H9 (cell line): ENCODE measurements around the gene CDH6. TPM values are rescaled to one million over a fixed set of nuclear protein-coding genes. Genes with fewer than 3 reads are reported as not detected.

Experiments used
- DNase-seq: peaks from one replicate; pipeline ENCODE4 v3.0.0-alpha.2; 2017
- H2AFZ ChIP-seq: one replicate; pipeline ENCODE4 v1.6.1; 2013; ENCODE audit warnings: mild to moderate bottlenecking, low read length, control low read depth, moderate library complexity
- H2AK5ac ChIP-seq: 2 replicates; pipeline ENCODE4 v1.6.1; 2013; ENCODE audit warnings: low read length, control low read depth, mixed read lengths; ENCODE audit not compliant: insufficient read length
- H2BK120ac ChIP-seq: one replicate; pipeline ENCODE4 v1.6.1; 2013; ENCODE audit warnings: low read depth, mild to moderate bottlenecking, low read length, control low read depth, inconsistent platforms; ENCODE audit not compliant: poor library complexity, severe bottlenecking
- H2BK12ac ChIP-seq: 2 replicates; pipeline ENCODE4 v1.6.1; 2013; ENCODE audit warnings: low read length, control low read depth, mixed read lengths, low read depth; ENCODE audit not compliant: insufficient read length
- H2BK15ac ChIP-seq: 2 replicates; pipeline ENCODE4 v1.6.1; 2013; ENCODE audit warnings: low read depth, low read length, control low read depth
- H2BK20ac ChIP-seq: one replicate; pipeline ENCODE4 v1.6.1; 2013; ENCODE audit warnings: low read depth, mild to moderate bottlenecking, low read length, control low read depth, inconsistent platforms; ENCODE audit not compliant: poor library complexity, severe bottlenecking
- H2BK5ac ChIP-seq: 2 replicates; pipeline ENCODE4 v1.6.1; 2013; ENCODE audit warnings: low read length, control low read depth, mixed read lengths; ENCODE audit not compliant: insufficient read length
- H3K14ac ChIP-seq: 2 replicates; pipeline ENCODE4 v1.6.1; 2013; ENCODE audit warnings: low read length, control low read depth; ENCODE audit not compliant: insufficient read depth
- H3K18ac ChIP-seq: 2 replicates; pipeline ENCODE4 v1.6.1; 2013; ENCODE audit warnings: low read depth, mild to moderate bottlenecking, mixed read lengths, low read length, control low read depth; ENCODE audit not compliant: insufficient read length
- H3K23ac ChIP-seq: 2 replicates; pipeline ENCODE4 v1.6.1; 2013; ENCODE audit warnings: low read length, control low read depth, mixed read lengths, low read depth; ENCODE audit not compliant: insufficient read length
- H3K23me2 ChIP-seq: 2 replicates; pipeline ENCODE4 v1.6.1; 2013; ENCODE audit warnings: low read depth, mild to moderate bottlenecking, mixed read lengths, low read length, control low read depth; ENCODE audit not compliant: insufficient read length, poor library complexity, severe bottlenecking
- H3K27ac ChIP-seq: 2 replicates; pipeline ENCODE4 v1.5.1; 2013; ENCODE audit warnings: low read length, control low read depth, mixed read lengths, low read depth; ENCODE audit not compliant: insufficient read length
- H3K27me3 ChIP-seq: 2 replicates; pipeline ENCODE4 v1.6.1; 2013; ENCODE audit warnings: low read length, control low read depth, inconsistent platforms; ENCODE audit not compliant: insufficient read depth
- H3K4ac ChIP-seq: 2 replicates; pipeline ENCODE4 v1.6.1; 2013; ENCODE audit warnings: low read depth, mild to moderate bottlenecking, control low read depth, inconsistent platforms, low read length, moderate library complexity
- H3K4me1 ChIP-seq: 2 replicates; pipeline ENCODE4 v1.6.1; 2013; ENCODE audit warnings: low read length, control low read depth, inconsistent platforms; ENCODE audit not compliant: insufficient read depth
- H3K4me2 ChIP-seq: 2 replicates; pipeline ENCODE4 v1.6.1; 2013; ENCODE audit warnings: low read length, control low read depth, mixed read lengths; ENCODE audit not compliant: insufficient read length, insufficient read depth
- H3K56ac ChIP-seq: 2 replicates; pipeline ENCODE4 v1.6.1; 2013; ENCODE audit warnings: low read depth, mild to moderate bottlenecking, mixed read lengths, low read length, control low read depth; ENCODE audit not compliant: insufficient read length
- H3K79me1 ChIP-seq: 2 replicates; pipeline ENCODE4 v1.6.1; 2013; ENCODE audit warnings: low read depth, mild to moderate bottlenecking, moderate library complexity, low read length, control low read depth, inconsistent platforms; ENCODE audit not compliant: insufficient read depth, poor library complexity, severe bottlenecking
- H3K79me2 ChIP-seq: 2 replicates; pipeline ENCODE4 v1.6.1; 2013; ENCODE audit warnings: low read length, control low read depth, inconsistent platforms; ENCODE audit not compliant: insufficient read depth
- H3K9ac ChIP-seq: 2 replicates; pipeline ENCODE4 v1.6.1; 2013; ENCODE audit warnings: low read length, control low read depth, mixed read lengths; ENCODE audit not compliant: insufficient read length; ENCODE audit errors: extremely low read depth
- H3K9me3 ChIP-seq: one replicate; pipeline ENCODE4 v1.6.1; 2013; ENCODE audit warnings: low read depth, low read length, inconsistent platforms; ENCODE audit not compliant: control insufficient read depth
- H3T11ph ChIP-seq: one replicate; pipeline ENCODE4 v1.6.1; 2013; ENCODE audit warnings: mild to moderate bottlenecking, low read length, control low read depth, inconsistent platforms
- H4K20me1 ChIP-seq: one replicate; pipeline ENCODE4 v1.6.1; 2013; ENCODE audit not compliant: control insufficient read depth, insufficient read length, insufficient read depth
- H4K5ac ChIP-seq: 2 replicates; pipeline ENCODE4 v1.6.1; 2013; ENCODE audit warnings: low read depth, mild to moderate bottlenecking, mixed read lengths, low read length, control low read depth; ENCODE audit not compliant: insufficient read length
- H4K8ac ChIP-seq: replicated peaks from 2 replicates; pipeline ENCODE4 v1.6.1; 2013; ENCODE audit warnings: low read length, control low read depth, mixed read lengths, low read depth; ENCODE audit not compliant: insufficient read length
- H4K91ac ChIP-seq: 2 replicates; pipeline ENCODE4 v1.6.1; 2013; ENCODE audit warnings: low read depth, mild to moderate bottlenecking, moderate library complexity, mixed read lengths, low read length, control low read depth; ENCODE audit not compliant: insufficient read length
- H3K27ac Mint-ChIP-seq, 3 experiments: 2 replicates in 2 of 3; 3 replicates in 1 of 3; pipeline ENCODE4 v1.8.0; 2020 to 2021; ENCODE audit warnings: mixed read lengths in 3 of 3, mild to moderate bottlenecking in 1 of 3, moderate library complexity in 1 of 3
- H3K27me3 Mint-ChIP-seq: 2 replicates; pipeline ENCODE4 v1.8.0; 2021; ENCODE audit warnings: low read depth, mild to moderate bottlenecking, moderate library complexity, mixed read lengths
- H3K36me3 Mint-ChIP-seq, 3 experiments: 2 replicates in 2 of 3; 3 replicates in 1 of 3; pipeline ENCODE4 v1.8.0; 2020 to 2021; ENCODE audit warnings: low read depth in 3 of 3, mixed read lengths in 3 of 3; ENCODE audit not compliant: insufficient read depth in 1 of 3
- H3K4me1 Mint-ChIP-seq, 2 experiments: 2 replicates each; pipeline ENCODE4 v1.8.0; 2020; ENCODE audit warnings: mixed read lengths in 2 of 2
- H3K4me3 Mint-ChIP-seq, 2 experiments: 2 replicates in 1 of 2; 3 replicates in 1 of 2; pipeline ENCODE4 v1.8.0; 2020 to 2021; ENCODE audit warnings: mild to moderate bottlenecking in 2 of 2, mixed read lengths in 2 of 2, moderate library complexity in 1 of 2
- H3K9me3 Mint-ChIP-seq, 2 experiments: 2 replicates in 1 of 2; 3 replicates in 1 of 2; pipeline ENCODE4 v1.8.0; 2020; ENCODE audit warnings: mild to moderate bottlenecking in 2 of 2, mixed read lengths in 2 of 2, moderate library complexity in 1 of 2
- CTCF ChIP-seq: fragments of 200-600 bp; sonication (generic); conservative IDR thresholded peaks from 3 replicates; pipeline ENCODE4 v1.8.0; 2021; ENCODE audit warnings: antibody characterized with exemption, mild to moderate bottlenecking
- WGBS: extraction: QIAGEN DNeasy Blood & Tissue Kit; methylation state at CpG from one replicate; pipeline ENCODE4 v1.1.7; 2013; ENCODE audit warnings: missing lambda C conversion rate, low lambda C conversion rate, mixed read lengths; ENCODE audit not compliant: insufficient read length; ENCODE audit errors: extremely low coverage; 5-methylcytosine and 5-hydroxymethylcytosine counted together
- total RNA-seq: library from RNA; stranded (reverse); gene quantifications from 2 replicates; pipeline ENCODE4 v1.2.1, GENCODE V29; 2021

The CDH6 gene
- total RNA-seq, 1 experiment from 2014 or later, result 11.7 TPM

DNA sequence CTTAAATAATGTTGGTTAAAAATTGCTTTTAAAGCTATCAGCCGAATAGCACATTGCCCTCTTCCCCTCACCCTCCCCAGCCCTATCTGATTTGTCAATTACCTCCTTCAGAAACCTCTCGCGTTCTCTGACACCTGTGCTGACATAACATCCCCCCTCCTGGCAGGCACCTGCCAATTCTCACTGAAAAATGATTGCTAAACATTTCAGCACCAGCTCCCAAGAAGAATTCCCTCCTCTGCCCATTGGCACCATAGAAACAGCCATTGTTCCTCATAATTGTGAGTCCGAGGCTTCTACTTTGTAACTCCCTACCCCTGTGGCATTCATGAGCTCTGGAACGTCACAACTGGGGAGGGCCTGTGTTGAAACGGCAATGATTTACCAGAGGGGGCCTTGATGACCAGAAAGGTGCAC, 20.2 kb downstream of the CDH6 start:
- Histone ChIP-seq H4K8ac (no peak overlapping the region), H3K79me2 (no peaks in the 10 kb centered on the region), H2AFZ (no peak overlapping the region), H2BK12ac (no peak overlapping the region), H3K79me1 (no peaks in the 10 kb centered on the region), H2AK5ac (no peak overlapping the region), H3K14ac (no peak overlapping the region), H3T11ph (no peak overlapping the region), H3K18ac (no peak overlapping the region), H3K9me3 (no peaks in the 10 kb centered on the region), H3K23ac (no peak overlapping the region), H3K4me1 (no peaks in the 10 kb centered on the region), H2BK15ac (no peak overlapping the region), H4K91ac (no peak overlapping the region), H3K4ac (no peak overlapping the region), H4K5ac (no peak overlapping the region), H3K27me3 (no peaks in the 10 kb centered on the region), H3K56ac (no peak overlapping the region), H2BK120ac (no peak overlapping the region), H3K4me2 (no peak overlapping the region), H3K23me2 (no peaks in the 10 kb centered on the region), H2BK20ac (no peak overlapping the region), H2BK5ac (no peak overlapping the region), H4K20me1 (no peaks in the 10 kb centered on the region), H3K9ac (no peak overlapping the region), H3K27ac (no peak overlapping the region)
- no peak for TF ChIP-seq CTCF
- WGBS, result no CpG with 5 or more reads among the region's 6 CpGs
- H3K4me1 Mint-ChIP-seq, result peaks cover 11% of the 10 kb centered on the region in 2 experiments
- no peak for DNase-seq
- H3K36me3 Mint-ChIP-seq, result no peaks in the 10 kb centered on the region
- H3K9me3 Mint-ChIP-seq, result no peaks in the 10 kb centered on the region
- H3K4me3 Mint-ChIP-seq, result no peak overlapping the region
- peak overlapping the region in 1 of 3 experiments; percentile 73; a peak in 2 of 7 replicates for H3K27ac Mint-ChIP-seq
- no peaks in the 10 kb centered on the region for H3K27me3 Mint-ChIP-seq
